Activated T-cell treated with anti-CD3 and anti-CD28 coated beads, Interleukin-2, amount 50 U/mL, for 24 hours (primary cell): Measurements from ENCODE around the gene ADGRD1.
"Not testable (repeated sequence)": the region's sequence is repeated elsewhere in the genome, so short reads cannot be mapped to it uniquely, and the experiment has no call there.

Source experiments
- DNase-seq: peaks from one replicate; pipeline ENCODE4 v3.0.0-alpha.2; 2020
- H3K27ac Mint-ChIP-seq: 2 replicates; pipeline ENCODE4 v1.8.0; 2020; ENCODE audit warnings: mild to moderate bottlenecking, mixed read lengths
- H3K27me3 Mint-ChIP-seq: 2 replicates; pipeline ENCODE4 v1.8.0; 2020; ENCODE audit warnings: mixed read lengths
- H3K36me3 Mint-ChIP-seq: 2 replicates; pipeline ENCODE4 v1.8.0; 2020; ENCODE audit warnings: low read depth, mixed read lengths
- H3K4me1 Mint-ChIP-seq: 2 replicates; pipeline ENCODE4 v1.8.0; 2020; ENCODE audit warnings: low read depth, mixed read lengths
- H3K4me3 Mint-ChIP-seq: 2 replicates; pipeline ENCODE4 v1.8.0; 2020; ENCODE audit warnings: mild to moderate bottlenecking, moderate library complexity, mixed read lengths
- H3K9me3 Mint-ChIP-seq: 2 replicates; pipeline ENCODE4 v1.8.0; 2020; ENCODE audit warnings: mixed read lengths

ADGRD1 gene

GRCh38 chr12:131067981-131068851 is 114.5 kb downstream of the ADGRD1 start:
- peaks cover 30% of the 10 kb centered on the region for H3K27me3 Mint-ChIP-seq
- H3K9me3 Mint-ChIP-seq = no peaks in the 10 kb centered on the region
- H3K36me3 Mint-ChIP-seq = no peaks in the 10 kb centered on the region
- DNase-seq = no peak
- no peak overlapping the region for H3K4me3 Mint-ChIP-seq
- no peak overlapping the region for H3K27ac Mint-ChIP-seq
- no peaks in the 10 kb centered on the region for H3K4me1 Mint-ChIP-seq

- not testable (repeated sequence) for DNase-seq, H3K9me3 Mint-ChIP-seq, H3K36me3 Mint-ChIP-seq, H3K4me3 Mint-ChIP-seq, H3K4me1 Mint-ChIP-seq, H3K27ac Mint-ChIP-seq
- H3K27me3 Mint-ChIP-seq = peaks cover 22% of the 10 kb centered on the region
Measured at GRCh38 chr12:131068926-131069720, 115.4 kb downstream of the ADGRD1 start.

GRCh38 chr12:131070136-131070535 is 116.4 kb downstream of the ADGRD1 start:
- H3K4me3 Mint-ChIP-seq, H3K36me3 Mint-ChIP-seq, H3K4me1 Mint-ChIP-seq, DNase-seq, H3K27ac Mint-ChIP-seq, H3K9me3 Mint-ChIP-seq: not testable (repeated sequence)
- peaks cover 14% of the 10 kb centered on the region for H3K27me3 Mint-ChIP-seq

- not testable (repeated sequence) for DNase-seq, H3K4me3 Mint-ChIP-seq, H3K9me3 Mint-ChIP-seq, H3K27ac Mint-ChIP-seq, H3K36me3 Mint-ChIP-seq, H3K4me1 Mint-ChIP-seq
- peaks cover 11% of the 10 kb centered on the region for H3K27me3 Mint-ChIP-seq
Measured at GRCh38 chr12:131070668-131071067, 117.0 kb downstream of the ADGRD1 start.

- H3K9me3 Mint-ChIP-seq, H3K27ac Mint-ChIP-seq, H3K36me3 Mint-ChIP-seq, H3K4me3 Mint-ChIP-seq, DNase-seq, H3K4me1 Mint-ChIP-seq, H3K27me3 Mint-ChIP-seq: not testable (repeated sequence)
Measured at GRCh38 chr12:131071234-131071820, 117.6 kb downstream of the ADGRD1 start.

GRCh38 chr12:131071950-131072349 is 118.2 kb downstream of the ADGRD1 start:
- not testable (repeated sequence) for H3K4me1 Mint-ChIP-seq

GRCh38 chr12:131072451-131073230 is 118.9 kb downstream of the ADGRD1 start:
- Mint-ChIP-seq H3K27ac (no peak overlapping the region), H3K27me3 (no peaks in the 10 kb centered on the region), H3K4me1 (no peaks in the 10 kb centered on the region), H3K9me3 (no peaks in the 10 kb centered on the region), H3K36me3 (no peaks in the 10 kb centered on the region), H3K4me3 (no peak overlapping the region)
- DNase-seq = no peak

More at GRCh38 chr12:131071950-131072349, 118.2 kb downstream of the ADGRD1 start:
- not testable (repeated sequence) for H3K27ac Mint-ChIP-seq, H3K4me3 Mint-ChIP-seq, H3K27me3 Mint-ChIP-seq, H3K36me3 Mint-ChIP-seq, DNase-seq, H3K9me3 Mint-ChIP-seq

GRCh38 chr12:131074221-131075083 is 120.7 kb downstream of the ADGRD1 start:
- Mint-ChIP-seq H3K36me3 (no peaks in the 10 kb centered on the region), H3K27me3 (no peaks in the 10 kb centered on the region), H3K4me3 (no peak overlapping the region), H3K4me1 (no peaks in the 10 kb centered on the region), H3K27ac (no peak overlapping the region), H3K9me3 (no peaks in the 10 kb centered on the region)
- no peak for DNase-seq

GRCh38 chr12:131075194-131075593 is 121.5 kb downstream of the ADGRD1 start:
- no peaks in the 10 kb centered on the region for H3K4me1 Mint-ChIP-seq
- DNase-seq = no peak
- H3K27me3 Mint-ChIP-seq = no peaks in the 10 kb centered on the region

GRCh38 chr12:131075611-131076010 is 121.9 kb downstream of the ADGRD1 start:
- Mint-ChIP-seq H3K4me1 (no peaks in the 10 kb centered on the region), H3K36me3 (no peaks in the 10 kb centered on the region), H3K27me3 (no peaks in the 10 kb centered on the region), H3K4me3 (no peak overlapping the region), H3K27ac (no peak overlapping the region), H3K9me3 (no peaks in the 10 kb centered on the region)
- no peak for DNase-seq

More at GRCh38 chr12:131075194-131075593, 121.5 kb downstream of the ADGRD1 start:
- Mint-ChIP-seq H3K27ac (no peak overlapping the region), H3K36me3 (no peaks in the 10 kb centered on the region), H3K9me3 (no peaks in the 10 kb centered on the region), H3K4me3 (no peak overlapping the region)

- H3K4me3 Mint-ChIP-seq = no peak overlapping the region
- H3K4me1 Mint-ChIP-seq = no peaks in the 10 kb centered on the region
- H3K36me3 Mint-ChIP-seq = no peaks in the 10 kb centered on the region
- no peak overlapping the region for H3K27ac Mint-ChIP-seq
- no peak for DNase-seq
- H3K27me3 Mint-ChIP-seq = no peaks in the 10 kb centered on the region
- no peaks in the 10 kb centered on the region for H3K9me3 Mint-ChIP-seq
Measured at GRCh38 chr12:131076296-131076695, 122.6 kb downstream of the ADGRD1 start.

- no peak for DNase-seq
- H3K27ac Mint-ChIP-seq = no peak overlapping the region
- no peaks in the 10 kb centered on the region for H3K27me3 Mint-ChIP-seq
- H3K36me3 Mint-ChIP-seq = no peaks in the 10 kb centered on the region
- H3K4me3 Mint-ChIP-seq = no peak overlapping the region
- H3K9me3 Mint-ChIP-seq = no peaks in the 10 kb centered on the region
- no peaks in the 10 kb centered on the region for H3K4me1 Mint-ChIP-seq
Measured at GRCh38 chr12:131076791-131077747, 123.4 kb downstream of the ADGRD1 start.
